Caco-2 (cell line): Measurements from ENCODE around the gene TPSB2. TPM values are rescaled to one million over a fixed set of nuclear protein-coding genes. Genes with fewer than 3 reads are reported as not detected.
"Not testable (repeated sequence)": the region's sequence is repeated elsewhere in the genome, so short reads cannot be mapped to it uniquely, and the experiment has no call there.

Experiments used
- BruUV-seq: library from RNA; stranded (reverse); fragments of 400-500 nt; replicated peaks from 2 replicates; lab custom pipeline; 2021; lab: Mats Ljungman, UMichigan
- CTCF ChIA-PET: fragments of 300-600 bp; sonication (Branson Sonifier 250); formaldehyde crosslinking; loops from one replicate; lab custom pipeline; 2022; ENCODE audit warnings: antibody characterized with exemption; lab: Charles Lee
- POLR2A ChIA-PET: fragments of 300-600 bp; sonication (Branson Sonifier 250); formaldehyde crosslinking; loops from one replicate; lab custom pipeline; 2022; ENCODE audit warnings: antibody characterized with exemption; lab: Charles Lee
- DNase-seq, 2 experiments: peaks; one replicate each; pipeline versions ENCODE4 v3.0.0 to v3.0.0-alpha.2; 2020 to 2022
- H3K27me3 ChIP-seq: replicated peaks from 2 replicates; pipeline ENCODE4 v1.6.0; 2011; ENCODE audit warnings: low read length; ENCODE audit not compliant: control insufficient read depth, insufficient read depth
- H3K36me3 ChIP-seq: 2 replicates; pipeline ENCODE4 v1.5.1; 2011; ENCODE audit warnings: low read length; ENCODE audit not compliant: control insufficient read depth, insufficient read depth
- H3K4me1 ChIP-seq: fragments of 250-450 bp; sonication (Bioruptor Pico); 2 replicates; pipeline ENCODE4 v1.5.1; 2020; ENCODE audit warnings: mild to moderate bottlenecking
- H3K4me3 ChIP-seq: 2 replicates; pipeline ENCODE4 v1.5.1; 2011; ENCODE audit warnings: low read depth, mild to moderate bottlenecking, control low read depth, low read length
- H3K9me3 ChIP-seq: fragments of 250-450 bp; sonication (Bioruptor Pico); 2 replicates; pipeline ENCODE4 v1.5.1; 2020; ENCODE audit warnings: mild to moderate bottlenecking, moderate library complexity
- H3K27ac Mint-ChIP-seq: one replicate; pipeline ENCODE4 v1.8.0; 2022; ENCODE audit warnings: mixed read lengths; ENCODE audit not compliant: unreplicated experiment
- H3K27me3 Mint-ChIP-seq: one replicate; pipeline ENCODE4 v1.8.0; 2022; ENCODE audit warnings: mixed read lengths; ENCODE audit not compliant: insufficient read depth, unreplicated experiment
- H3K36me3 Mint-ChIP-seq: one replicate; pipeline ENCODE4 v1.8.0; 2022; ENCODE audit warnings: mild to moderate bottlenecking, mixed read lengths; ENCODE audit not compliant: insufficient read depth, unreplicated experiment
- H3K4me1 Mint-ChIP-seq: one replicate; pipeline ENCODE4 v1.8.0; 2022; ENCODE audit warnings: low read depth, mixed read lengths; ENCODE audit not compliant: unreplicated experiment
- H3K4me3 Mint-ChIP-seq: one replicate; pipeline ENCODE4 v1.8.0; 2022; ENCODE audit warnings: mild to moderate bottlenecking, moderate library complexity, mixed read lengths; ENCODE audit not compliant: unreplicated experiment
- H3K9me3 Mint-ChIP-seq: one replicate; pipeline ENCODE4 v1.8.0; 2022; ENCODE audit warnings: mixed read lengths; ENCODE audit not compliant: unreplicated experiment
- intact Hi-C: fragments of 100-400 bp; cut with micrococcal nuclease; formaldehyde crosslinking; loops from one replicate; pipeline ENCODE4 v1.10.0; 2022; ENCODE audit not compliant: unreplicated experiment
- total RNA-seq: library from RNA; stranded (reverse); gene quantifications from 2 replicates; pipeline ENCODE4 v1.2.3, GENCODE V29; 2022
- TF ChIP-seq, protein P1 (sequence below), 2 experiments: fragments of 200-600 bp in 1 of 2; IDR thresholded peaks; 1 replicate in 1 of 2; 2 replicates in 1 of 2; pipeline versions ENCODE4 v1.5.1 to v1.8.0; 2011 to 2022; ENCODE audit warnings: antibody characterized with exemption in 1 of 2, control low read depth in 1 of 2, inconsistent platforms in 1 of 2, low read depth in 1 of 2, low read length in 1 of 2, mild to moderate bottlenecking in 1 of 2, moderate library complexity in 1 of 2; ENCODE audit not compliant: insufficient read depth in 1 of 2, severe bottlenecking in 1 of 2, unreplicated experiment in 1 of 2

TPSB2 gene
- total RNA-seq, 1 experiment from 2014 or later = not detected

DNA sequence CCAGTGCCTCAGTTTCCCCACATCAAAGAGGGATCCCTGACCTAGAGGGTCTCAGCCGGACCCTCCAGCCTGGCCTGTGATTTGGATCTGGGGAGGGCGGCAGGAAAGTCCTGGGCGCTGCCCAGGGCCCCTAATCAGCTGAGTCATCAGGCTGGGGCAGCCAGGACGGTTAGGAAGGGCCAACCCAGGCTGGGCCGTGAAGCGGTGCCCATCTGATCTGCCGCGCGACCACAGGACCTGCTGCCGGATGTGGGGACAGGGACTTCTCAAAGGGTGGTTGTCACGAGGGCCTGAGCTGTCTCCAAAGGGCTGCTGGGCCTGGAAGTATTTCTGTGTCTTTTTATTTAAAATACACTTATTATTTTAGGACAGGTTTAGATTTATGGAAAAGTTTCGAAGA is 14.9 kb upstream of the TPSB2 start:
- BruUV-seq = no TSS peak

DNA sequence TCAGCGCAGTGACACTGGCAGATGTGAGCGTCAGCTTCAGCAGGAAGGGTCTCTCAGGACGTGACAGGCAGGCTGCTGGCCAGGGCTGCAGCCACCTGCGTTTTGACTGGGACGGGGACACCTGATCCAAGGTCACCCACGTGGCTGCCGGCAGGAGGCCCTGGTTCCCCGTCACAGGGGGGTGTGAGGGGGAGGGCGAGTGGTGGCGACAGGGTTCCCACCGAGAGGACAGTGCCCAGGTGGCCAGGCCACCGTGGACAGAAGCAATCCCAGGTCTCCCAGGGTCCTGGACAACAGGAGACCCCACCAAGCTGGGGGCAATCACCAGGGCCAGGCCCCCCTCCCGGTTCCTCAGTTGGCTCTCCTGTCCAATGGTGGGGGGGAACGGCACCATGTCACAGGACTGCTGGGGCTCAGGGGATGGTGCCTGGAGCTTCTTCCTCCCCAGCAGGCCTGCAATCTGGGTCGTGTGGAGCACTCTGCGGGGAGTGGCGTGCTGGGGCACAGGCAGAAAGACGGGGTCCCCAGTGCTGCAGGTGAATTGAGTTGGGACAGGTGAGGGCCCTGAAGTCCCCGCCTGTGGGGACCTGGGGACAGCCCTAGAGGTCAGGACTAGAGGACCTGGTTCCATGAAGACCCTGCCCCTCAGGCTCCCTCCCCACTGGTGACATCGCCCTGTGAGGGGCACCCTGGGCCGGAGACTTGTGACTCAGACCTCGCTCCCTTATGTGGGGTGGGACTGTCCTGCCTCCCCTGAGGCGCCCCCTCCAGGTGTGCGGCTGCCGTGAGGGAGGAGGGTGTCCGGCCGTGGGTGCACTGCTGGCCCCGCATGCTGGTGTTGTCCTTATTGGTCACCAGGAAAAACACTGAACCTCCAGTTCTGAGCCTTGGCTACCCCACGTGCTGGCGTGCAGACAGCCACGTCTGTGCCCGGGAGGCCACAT is 14.2 kb upstream of the TPSB2 start:
- H3K4me1 Mint-ChIP-seq, POLR2A ChIA-PET, H3K9me3 ChIP-seq, H3K4me3 ChIP-seq, intact Hi-C loops, H3K4me3 Mint-ChIP-seq, DNase-seq, H3K27me3 Mint-ChIP-seq, H3K27me3 ChIP-seq, H3K4me1 ChIP-seq, CTCF ChIA-PET, H3K36me3 ChIP-seq, BruUV-seq, H3K9me3 Mint-ChIP-seq, H3K27ac Mint-ChIP-seq, H3K36me3 Mint-ChIP-seq: not testable (repeated sequence)

More for the DNA sequence above, 14.9 kb upstream of the TPSB2 start:
- H3K27ac Mint-ChIP-seq = no peak overlapping the region
- no peak for DNase-seq
- no peaks in the 10 kb centered on the region for H3K4me1 ChIP-seq
- no peaks in the 10 kb centered on the region for H3K27me3 Mint-ChIP-seq
- H3K27me3 ChIP-seq = no peaks in the 10 kb centered on the region
- no peaks in the 10 kb centered on the region for H3K9me3 Mint-ChIP-seq
- no peak overlapping the region for H3K4me3 ChIP-seq
- no peaks in the 10 kb centered on the region for H3K36me3 Mint-ChIP-seq
- CTCF ChIA-PET = no interaction called here
- intact Hi-C loops = no loop called here
- H3K4me1 Mint-ChIP-seq = no peaks in the 10 kb centered on the region
- no peak overlapping the region for H3K4me3 Mint-ChIP-seq
- POLR2A ChIA-PET = interaction anchor here (0.6 kb wide), 1 partner anchor 1139 kb away, joined by 12 read pairs; no protein-coding TSS in a partner anchor
- TF ChIP-seq, protein P1, sequence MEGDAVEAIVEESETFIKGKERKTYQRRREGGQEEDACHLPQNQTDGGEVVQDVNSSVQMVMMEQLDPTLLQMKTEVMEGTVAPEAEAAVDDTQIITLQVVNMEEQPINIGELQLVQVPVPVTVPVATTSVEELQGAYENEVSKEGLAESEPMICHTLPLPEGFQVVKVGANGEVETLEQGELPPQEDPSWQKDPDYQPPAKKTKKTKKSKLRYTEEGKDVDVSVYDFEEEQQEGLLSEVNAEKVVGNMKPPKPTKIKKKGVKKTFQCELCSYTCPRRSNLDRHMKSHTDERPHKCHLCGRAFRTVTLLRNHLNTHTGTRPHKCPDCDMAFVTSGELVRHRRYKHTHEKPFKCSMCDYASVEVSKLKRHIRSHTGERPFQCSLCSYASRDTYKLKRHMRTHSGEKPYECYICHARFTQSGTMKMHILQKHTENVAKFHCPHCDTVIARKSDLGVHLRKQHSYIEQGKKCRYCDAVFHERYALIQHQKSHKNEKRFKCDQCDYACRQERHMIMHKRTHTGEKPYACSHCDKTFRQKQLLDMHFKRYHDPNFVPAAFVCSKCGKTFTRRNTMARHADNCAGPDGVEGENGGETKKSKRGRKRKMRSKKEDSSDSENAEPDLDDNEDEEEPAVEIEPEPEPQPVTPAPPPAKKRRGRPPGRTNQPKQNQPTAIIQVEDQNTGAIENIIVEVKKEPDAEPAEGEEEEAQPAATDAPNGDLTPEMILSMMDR (IDR thresholded peaks at IDR 0.05; ENCODE audit: insufficient read depth in 1 of 2, low read depth in 1 of 2, low read length in 1 of 2, severe bottlenecking in 1 of 2, unreplicated experiment in 1 of 2) = no peak
- no peaks in the 10 kb centered on the region for H3K36me3 ChIP-seq
- no peaks in the 10 kb centered on the region for H3K9me3 ChIP-seq

DNA sequence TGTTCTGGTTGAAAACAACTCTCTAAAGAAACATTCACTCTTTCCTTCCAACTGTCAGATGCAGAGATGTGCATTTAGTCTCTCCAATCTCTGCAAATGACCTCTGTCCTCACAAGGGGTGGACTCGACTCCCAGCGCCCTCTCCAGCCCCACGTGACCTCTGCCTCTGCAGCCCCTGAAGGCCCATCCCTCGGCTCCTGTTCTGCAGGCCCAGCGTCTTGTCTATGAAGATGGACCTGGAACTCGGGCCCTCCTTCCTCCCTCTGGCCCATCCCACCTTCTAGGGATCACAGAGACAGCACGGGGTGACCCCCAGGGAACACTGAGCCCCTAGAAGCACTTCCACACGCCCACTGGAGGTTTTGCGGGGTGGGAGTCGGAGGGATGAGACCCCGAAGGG is 13.4 kb upstream of the TPSB2 start:
- H3K36me3 ChIP-seq, BruUV-seq, H3K4me1 ChIP-seq, intact Hi-C loops, H3K9me3 Mint-ChIP-seq, H3K4me3 ChIP-seq, POLR2A ChIA-PET, H3K27me3 ChIP-seq, CTCF ChIA-PET, H3K27ac Mint-ChIP-seq, H3K4me3 Mint-ChIP-seq, H3K4me1 Mint-ChIP-seq, H3K9me3 ChIP-seq, H3K27me3 Mint-ChIP-seq, H3K36me3 Mint-ChIP-seq, DNase-seq: not testable (repeated sequence)

DNA sequence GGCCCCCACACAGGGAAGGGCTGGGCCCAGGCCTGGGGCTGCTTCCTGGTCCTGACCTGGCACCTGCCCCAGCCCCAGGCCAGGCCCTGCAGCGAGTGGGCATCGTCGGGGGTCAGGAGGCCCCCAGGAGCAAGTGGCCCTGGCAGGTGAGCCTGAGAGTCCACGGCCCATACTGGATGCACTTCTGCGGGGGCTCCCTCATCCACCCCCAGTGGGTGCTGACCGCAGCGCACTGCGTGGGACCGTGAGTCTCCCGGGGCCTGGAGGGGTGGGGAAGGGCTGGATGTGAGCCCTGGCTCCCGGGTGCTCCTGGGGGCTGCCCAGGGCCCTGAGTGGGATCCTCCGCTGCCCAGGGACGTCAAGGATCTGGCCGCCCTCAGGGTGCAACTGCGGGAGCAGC is 11.1 kb upstream of the TPSB2 start:
- H3K4me1 ChIP-seq, CTCF ChIA-PET, H3K36me3 Mint-ChIP-seq, H3K9me3 Mint-ChIP-seq, DNase-seq, intact Hi-C loops, H3K27me3 Mint-ChIP-seq, H3K27ac Mint-ChIP-seq, H3K4me3 Mint-ChIP-seq, H3K4me1 Mint-ChIP-seq, H3K4me3 ChIP-seq, H3K9me3 ChIP-seq, POLR2A ChIA-PET, BruUV-seq, H3K27me3 ChIP-seq, H3K36me3 ChIP-seq: not testable (repeated sequence)

DNA sequence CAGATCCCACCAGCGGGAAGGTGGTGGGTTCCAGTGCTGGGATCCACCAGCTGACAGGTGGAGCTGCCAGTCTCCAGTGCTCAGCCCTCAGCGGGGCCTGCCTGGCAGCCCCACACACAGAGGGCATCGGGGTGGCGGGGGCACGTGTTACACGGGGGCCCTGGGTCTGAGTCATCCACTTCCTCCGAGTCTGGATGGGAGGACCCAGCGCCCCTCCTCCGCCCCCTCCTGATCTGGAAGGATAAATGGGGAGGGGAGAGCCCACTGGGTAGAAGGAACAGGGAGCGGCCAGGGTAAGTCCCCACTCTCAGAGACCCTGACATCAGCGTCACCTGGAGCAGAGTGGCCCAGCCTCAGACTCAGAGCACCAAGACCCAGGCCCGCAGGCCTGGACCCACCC is 10.5 kb upstream of the TPSB2 start, which contains the start of gene TPSAB1:
Gene TPSAB1 (plus strand): TSS at position 270 of the 400 bp plus-strand sequence. CDS start 234 bp downstream, outside the sequence.
- H3K4me3 Mint-ChIP-seq, H3K9me3 Mint-ChIP-seq, H3K4me3 ChIP-seq, H3K4me1 Mint-ChIP-seq, H3K4me1 ChIP-seq, DNase-seq, H3K27me3 ChIP-seq, BruUV-seq, H3K36me3 Mint-ChIP-seq, H3K27ac Mint-ChIP-seq, H3K36me3 ChIP-seq, POLR2A ChIA-PET, H3K27me3 Mint-ChIP-seq, intact Hi-C loops, CTCF ChIA-PET, H3K9me3 ChIP-seq: not testable (repeated sequence)

DNA sequence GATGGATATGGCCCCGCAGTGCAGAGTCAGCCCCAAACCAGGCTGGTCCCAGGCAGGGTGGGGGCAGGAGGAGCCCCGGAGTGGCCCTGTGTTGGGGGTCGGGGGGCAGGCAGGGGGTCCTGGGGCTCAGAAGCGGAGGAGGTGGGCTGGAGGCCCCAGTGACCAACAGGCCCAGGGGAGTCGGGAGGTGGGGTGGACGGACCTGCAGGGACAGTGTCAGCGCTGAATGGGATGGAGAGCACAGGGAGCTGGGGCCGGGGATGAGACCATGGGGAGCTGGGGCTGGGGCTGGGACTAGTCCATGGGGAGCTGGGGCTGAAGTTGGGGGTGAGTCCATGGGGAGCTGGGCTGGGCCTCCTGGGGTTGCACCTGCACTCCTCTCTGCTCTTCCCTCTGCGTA is 9.6 kb upstream of the TPSB2 start:
- H3K9me3 ChIP-seq, H3K4me3 Mint-ChIP-seq, H3K27ac Mint-ChIP-seq, POLR2A ChIA-PET, H3K9me3 Mint-ChIP-seq, H3K36me3 Mint-ChIP-seq, H3K4me1 Mint-ChIP-seq, CTCF ChIA-PET, H3K27me3 Mint-ChIP-seq, intact Hi-C loops, BruUV-seq, H3K4me1 ChIP-seq, H3K27me3 ChIP-seq, DNase-seq, H3K36me3 ChIP-seq, H3K4me3 ChIP-seq: not testable (repeated sequence)
